ENCODE results near the gene GRIN1. TPM values are rescaled to one million over a fixed set of nuclear protein-coding genes. Genes with fewer than 3 reads are reported as not detected.

GRIN1 gene
- total and polyA plus RNA-seq, 2 of the 13 experiments (the other 11 are each of a cell fraction or from before 2014, with no cell fraction given) = 0.13 TPM; not detected in 1

DNA sequence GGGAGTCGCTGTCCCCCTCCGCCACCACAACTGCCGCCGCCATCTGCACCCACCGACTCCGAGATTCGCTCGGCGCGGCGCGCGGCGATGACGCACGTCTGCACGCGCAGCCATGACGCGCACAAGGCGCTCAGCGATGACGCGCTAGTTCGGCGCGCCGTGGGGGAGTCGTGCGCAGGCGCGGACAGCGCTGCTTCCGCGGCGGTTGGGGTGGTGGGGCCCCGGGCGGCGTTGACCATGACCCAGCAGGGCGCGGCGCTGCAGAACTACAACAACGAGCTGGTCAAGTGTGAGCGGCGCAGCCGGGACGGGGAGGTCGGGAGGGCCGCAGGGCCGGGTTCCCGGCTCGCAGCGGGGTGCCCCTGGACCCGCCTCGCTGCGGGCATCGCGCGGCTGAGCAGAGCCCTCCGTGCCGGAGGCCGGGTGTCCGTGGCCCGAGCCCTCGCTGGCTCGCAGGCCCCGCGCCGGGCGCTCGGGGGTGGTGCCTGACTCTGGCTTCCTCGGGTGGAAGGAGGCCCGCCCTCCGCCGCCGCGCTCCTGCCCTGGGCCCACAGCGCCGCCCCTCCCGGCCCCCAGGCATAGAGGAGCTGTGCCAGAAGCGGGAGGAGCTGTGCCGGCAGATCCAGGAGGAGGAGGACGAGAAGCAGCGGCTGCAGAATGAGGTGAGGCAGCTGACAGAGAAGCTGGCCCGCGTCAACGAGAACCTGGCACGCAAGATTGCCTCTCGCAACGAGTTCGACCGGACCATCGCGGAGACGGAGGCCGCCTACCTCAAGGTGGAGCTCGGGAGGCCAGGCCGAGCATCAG is 49.7 kb downstream of the GRIN1 start, which contains the start of the genes ANAPC2 and SSNA1 (continued):
- TF ChIP-seq, protein P1, sequence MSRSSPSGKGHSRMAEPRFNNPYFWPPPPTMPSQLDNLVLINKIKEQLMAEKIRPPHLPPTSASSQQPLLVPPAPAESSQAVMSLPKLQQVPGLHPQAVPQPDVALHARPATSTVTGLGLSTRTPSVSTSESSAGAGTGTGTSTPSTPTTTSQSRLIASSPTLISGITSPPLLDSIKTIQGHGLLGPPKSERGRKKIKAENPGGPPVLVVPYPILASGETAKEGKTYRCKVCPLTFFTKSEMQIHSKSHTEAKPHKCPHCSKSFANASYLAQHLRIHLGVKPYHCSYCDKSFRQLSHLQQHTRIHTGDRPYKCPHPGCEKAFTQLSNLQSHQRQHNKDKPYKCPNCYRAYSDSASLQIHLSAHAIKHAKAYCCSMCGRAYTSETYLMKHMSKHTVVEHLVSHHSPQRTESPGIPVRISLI (CRISPR knock-in tag; IDR thresholded peaks at IDR 0.05; ENCODE audit: borderline replicate concordance) = no peak
- TF ChIP-seq CEBPG (CRISPR knock-in tag; IDR thresholded peaks at IDR 0.05) (peak; percentile 30), ARNT2 (CRISPR knock-in tag; IDR thresholded peaks at IDR 0.05; ENCODE audit: low read depth) (no peak; the same call in 1 of the 2 replicates), NFRKB (IDR thresholded peaks at IDR 0.05) (no peak), ZNF670 (CRISPR knock-in tag; IDR thresholded peaks at IDR 0.05; ENCODE audit: borderline replicate concordance) (peak; percentile 90), RORA (CRISPR knock-in tag; IDR thresholded peaks at IDR 0.05) (no peak), KDM3A (CRISPR knock-in tag; IDR thresholded peaks at IDR 0.05; ENCODE audit: low read depth) (peak; percentile 80)
- TF ChIP-seq, protein P2, sequence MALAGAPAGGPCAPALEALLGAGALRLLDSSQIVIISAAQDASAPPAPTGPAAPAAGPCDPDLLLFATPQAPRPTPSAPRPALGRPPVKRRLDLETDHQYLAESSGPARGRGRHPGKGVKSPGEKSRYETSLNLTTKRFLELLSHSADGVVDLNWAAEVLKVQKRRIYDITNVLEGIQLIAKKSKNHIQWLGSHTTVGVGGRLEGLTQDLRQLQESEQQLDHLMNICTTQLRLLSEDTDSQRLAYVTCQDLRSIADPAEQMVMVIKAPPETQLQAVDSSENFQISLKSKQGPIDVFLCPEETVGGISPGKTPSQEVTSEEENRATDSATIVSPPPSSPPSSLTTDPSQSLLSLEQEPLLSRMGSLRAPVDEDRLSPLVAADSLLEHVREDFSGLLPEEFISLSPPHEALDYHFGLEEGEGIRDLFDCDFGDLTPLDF (CRISPR knock-in tag; IDR thresholded peaks at IDR 0.05) = peak; percentile 66; the same call in 1 of the 2 replicates
- TF ChIP-seq, protein P3, sequence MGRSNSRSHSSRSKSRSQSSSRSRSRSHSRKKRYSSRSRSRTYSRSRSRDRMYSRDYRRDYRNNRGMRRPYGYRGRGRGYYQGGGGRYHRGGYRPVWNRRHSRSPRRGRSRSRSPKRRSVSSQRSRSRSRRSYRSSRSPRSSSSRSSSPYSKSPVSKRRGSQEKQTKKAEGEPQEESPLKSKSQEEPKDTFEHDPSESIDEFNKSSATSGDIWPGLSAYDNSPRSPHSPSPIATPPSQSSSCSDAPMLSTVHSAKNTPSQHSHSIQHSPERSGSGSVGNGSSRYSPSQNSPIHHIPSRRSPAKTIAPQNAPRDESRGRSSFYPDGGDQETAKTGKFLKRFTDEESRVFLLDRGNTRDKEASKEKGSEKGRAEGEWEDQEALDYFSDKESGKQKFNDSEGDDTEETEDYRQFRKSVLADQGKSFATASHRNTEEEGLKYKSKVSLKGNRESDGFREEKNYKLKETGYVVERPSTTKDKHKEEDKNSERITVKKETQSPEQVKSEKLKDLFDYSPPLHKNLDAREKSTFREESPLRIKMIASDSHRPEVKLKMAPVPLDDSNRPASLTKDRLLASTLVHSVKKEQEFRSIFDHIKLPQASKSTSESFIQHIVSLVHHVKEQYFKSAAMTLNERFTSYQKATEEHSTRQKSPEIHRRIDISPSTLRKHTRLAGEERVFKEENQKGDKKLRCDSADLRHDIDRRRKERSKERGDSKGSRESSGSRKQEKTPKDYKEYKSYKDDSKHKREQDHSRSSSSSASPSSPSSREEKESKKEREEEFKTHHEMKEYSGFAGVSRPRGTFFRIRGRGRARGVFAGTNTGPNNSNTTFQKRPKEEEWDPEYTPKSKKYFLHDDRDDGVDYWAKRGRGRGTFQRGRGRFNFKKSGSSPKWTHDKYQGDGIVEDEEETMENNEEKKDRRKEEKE (IDR thresholded peaks at IDR 0.05) = no peak
- TF ChIP-seq, protein P4, sequence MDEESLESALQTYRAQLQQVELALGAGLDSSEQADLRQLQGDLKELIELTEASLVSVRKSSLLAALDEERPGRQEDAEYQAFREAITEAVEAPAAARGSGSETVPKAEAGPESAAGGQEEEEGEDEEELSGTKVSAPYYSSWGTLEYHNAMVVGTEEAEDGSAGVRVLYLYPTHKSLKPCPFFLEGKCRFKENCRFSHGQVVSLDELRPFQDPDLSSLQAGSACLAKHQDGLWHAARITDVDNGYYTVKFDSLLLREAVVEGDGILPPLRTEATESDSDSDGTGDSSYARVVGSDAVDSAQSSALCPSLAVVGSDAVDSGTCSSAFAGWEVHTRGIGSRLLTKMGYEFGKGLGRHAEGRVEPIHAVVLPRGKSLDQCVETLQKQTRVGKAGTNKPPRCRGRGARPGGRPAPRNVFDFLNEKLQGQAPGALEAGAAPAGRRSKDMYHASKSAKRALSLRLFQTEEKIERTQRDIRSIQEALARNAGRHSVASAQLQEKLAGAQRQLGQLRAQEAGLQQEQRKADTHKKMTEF (CRISPR knock-in tag; IDR thresholded peaks at IDR 0.05) = peak; percentile 89; the same call in 1 of the 2 replicates
- TF ChIP-seq, protein P5, sequence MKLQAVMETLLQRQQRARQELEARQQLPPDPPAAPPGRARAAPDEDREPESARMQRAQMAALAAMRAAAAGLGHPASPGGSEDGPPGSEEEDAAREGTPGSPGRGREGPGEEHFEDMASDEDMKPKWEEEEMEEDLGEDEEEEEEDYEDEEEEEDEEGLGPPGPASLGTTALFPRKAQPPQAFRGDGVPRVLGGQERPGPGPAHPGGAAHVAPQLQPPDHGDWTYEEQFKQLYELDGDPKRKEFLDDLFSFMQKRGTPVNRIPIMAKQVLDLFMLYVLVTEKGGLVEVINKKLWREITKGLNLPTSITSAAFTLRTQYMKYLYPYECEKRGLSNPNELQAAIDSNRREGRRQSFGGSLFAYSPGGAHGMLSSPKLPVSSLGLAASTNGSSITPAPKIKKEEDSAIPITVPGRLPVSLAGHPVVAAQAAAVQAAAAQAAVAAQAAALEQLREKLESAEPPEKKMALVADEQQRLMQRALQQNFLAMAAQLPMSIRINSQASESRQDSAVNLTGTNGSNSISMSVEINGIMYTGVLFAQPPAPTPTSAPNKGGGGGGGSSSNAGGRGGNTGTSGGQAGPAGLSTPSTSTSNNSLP (IDR thresholded peaks at IDR 0.05; ENCODE audit: low read depth, low read length) = no peak
- TF ChIP-seq, protein P6, sequence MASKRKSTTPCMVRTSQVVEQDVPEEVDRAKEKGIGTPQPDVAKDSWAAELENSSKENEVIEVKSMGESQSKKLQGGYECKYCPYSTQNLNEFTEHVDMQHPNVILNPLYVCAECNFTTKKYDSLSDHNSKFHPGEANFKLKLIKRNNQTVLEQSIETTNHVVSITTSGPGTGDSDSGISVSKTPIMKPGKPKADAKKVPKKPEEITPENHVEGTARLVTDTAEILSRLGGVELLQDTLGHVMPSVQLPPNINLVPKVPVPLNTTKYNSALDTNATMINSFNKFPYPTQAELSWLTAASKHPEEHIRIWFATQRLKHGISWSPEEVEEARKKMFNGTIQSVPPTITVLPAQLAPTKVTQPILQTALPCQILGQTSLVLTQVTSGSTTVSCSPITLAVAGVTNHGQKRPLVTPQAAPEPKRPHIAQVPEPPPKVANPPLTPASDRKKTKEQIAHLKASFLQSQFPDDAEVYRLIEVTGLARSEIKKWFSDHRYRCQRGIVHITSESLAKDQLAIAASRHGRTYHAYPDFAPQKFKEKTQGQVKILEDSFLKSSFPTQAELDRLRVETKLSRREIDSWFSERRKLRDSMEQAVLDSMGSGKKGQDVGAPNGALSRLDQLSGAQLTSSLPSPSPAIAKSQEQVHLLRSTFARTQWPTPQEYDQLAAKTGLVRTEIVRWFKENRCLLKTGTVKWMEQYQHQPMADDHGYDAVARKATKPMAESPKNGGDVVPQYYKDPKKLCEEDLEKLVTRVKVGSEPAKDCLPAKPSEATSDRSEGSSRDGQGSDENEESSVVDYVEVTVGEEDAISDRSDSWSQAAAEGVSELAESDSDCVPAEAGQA (IDR thresholded peaks at IDR 0.05; ENCODE audit: low read depth) = peak; percentile 98
- TF ChIP-seq, protein P6 (CRISPR knock-in tag; IDR thresholded peaks at IDR 0.05; ENCODE audit: borderline replicate concordance) = peak; percentile 15; the same call in 1 of the 2 replicates

Data from HepG2 (cell line).